CD14-positive monocyte (primary cell): ENCODE results near the gene KIF16B. TPM values are rescaled to one million over a fixed set of nuclear protein-coding genes. Genes with fewer than 3 reads are reported as not detected.
A peak's percentile ranks its signal among the peaks of the same experiment; 100 is the strongest.

Source experiments
- DNase-seq, 3 donors: peaks; one replicate each; pipeline ENCODE4 v3.0.0-alpha.2; 2011 to 2022
- H2AFZ ChIP-seq: 2 replicates; pipeline ENCODE4 v1.6.0; 2012; ENCODE audit warnings: mild to moderate bottlenecking, low read depth, low read length, inconsistent platforms; ENCODE audit not compliant: insufficient read depth, poor library complexity, severe bottlenecking
- H3K27ac ChIP-seq, 2 donors: 1 replicate in 1 of 2; 2 replicates in 1 of 2; pipeline ENCODE4 v1.5.1; 2012 to 2013; ENCODE audit warnings: low read length in 2 of 2, control low read depth in 1 of 2, inconsistent platforms in 1 of 2, low read depth in 1 of 2, mild to moderate bottlenecking in 1 of 2
- H3K27me3 ChIP-seq, 2 donors: one replicate each; pipeline versions ENCODE4 v1.6.0 to v1.6.1; 2011 to 2013; ENCODE audit warnings: low read length in 2 of 2; ENCODE audit not compliant: control insufficient read depth in 2 of 2, insufficient read depth in 2 of 2
- H3K36me3 ChIP-seq, 2 donors: replicated peaks in 1 of 2; 1 replicate in 1 of 2; 2 replicates in 1 of 2; pipeline versions ENCODE4 v1.5.1 to v1.6.1; 2012 to 2013; ENCODE audit warnings: low read length in 2 of 2, control low read depth in 1 of 2, inconsistent platforms in 1 of 2, mild to moderate bottlenecking in 1 of 2; ENCODE audit not compliant: insufficient read depth in 2 of 2, control insufficient read depth in 1 of 2
- H3K4me1 ChIP-seq, 2 donors: 1 replicate in 1 of 2; 2 replicates in 1 of 2; pipeline versions ENCODE4 v1.5.1 to v1.6.1; 2012 to 2013; ENCODE audit warnings: low read length in 2 of 2, control low read depth in 1 of 2, inconsistent platforms in 1 of 2, mild to moderate bottlenecking in 1 of 2, moderate library complexity in 1 of 2; ENCODE audit not compliant: insufficient read depth in 2 of 2, control insufficient read depth in 1 of 2
- H3K4me2 ChIP-seq: replicated peaks from 2 replicates; pipeline ENCODE3; 2012; ENCODE audit warnings: low read length, moderate library complexity, mild to moderate bottlenecking; ENCODE audit not compliant: poor library complexity, severe bottlenecking; ENCODE audit errors: extremely low read depth
- H3K4me3 ChIP-seq, 3 experiments: fragments of 200-600 bp in 1 of 3; sonication (generic) in 1 of 3; replicated peaks in 1 of 3; 1 replicate in 2 of 3; 2 replicates in 1 of 3; pipeline ENCODE4 v1.5.1; 2011 to 2013; ENCODE audit warnings: low read length in 3 of 3, mild to moderate bottlenecking in 3 of 3, control low read depth in 2 of 3, low read depth in 2 of 3, inconsistent platforms in 1 of 3, moderate library complexity in 1 of 3
- H3K79me2 ChIP-seq: 2 replicates; pipeline ENCODE4 v1.6.0; 2012; ENCODE audit warnings: mild to moderate bottlenecking, control low read depth, inconsistent platforms, low read length, moderate library complexity; ENCODE audit not compliant: insufficient read depth
- H3K9ac ChIP-seq: 2 replicates; pipeline ENCODE4 v1.6.0; 2017; ENCODE audit warnings: low read length, mild to moderate bottlenecking; ENCODE audit not compliant: insufficient read depth, poor library complexity, severe bottlenecking
- H3K9me3 ChIP-seq, 2 donors: replicated peaks in 1 of 2; 1 replicate in 1 of 2; 2 replicates in 1 of 2; pipeline versions ENCODE4 v1.5.1 to v1.6.1; 2012 to 2013; ENCODE audit warnings: low read length in 2 of 2, control low read depth in 1 of 2; ENCODE audit not compliant: control insufficient read depth in 1 of 2, insufficient read depth in 1 of 2
- H4K20me1 ChIP-seq: 2 replicates; pipeline ENCODE4 v1.6.0; 2012; ENCODE audit warnings: mild to moderate bottlenecking, low read length, control low read depth, moderate library complexity; ENCODE audit not compliant: insufficient read depth
- H3K27ac Mint-ChIP-seq, 7 donors: one replicate each; pipeline ENCODE4 v1.8.0; 2020; ENCODE audit warnings: mild to moderate bottlenecking in 7 of 7, mixed read lengths in 7 of 7, moderate library complexity in 6 of 7, inconsistent platforms in 2 of 7
- H3K27me3 Mint-ChIP-seq, 3 donors: one replicate each; pipeline ENCODE4 v1.8.0; 2021 to 2022; ENCODE audit warnings: low read depth in 3 of 3, mild to moderate bottlenecking in 3 of 3, mixed read lengths in 3 of 3, moderate library complexity in 3 of 3, inconsistent platforms in 1 of 3
- H3K36me3 Mint-ChIP-seq, 2 donors: one replicate each; pipeline ENCODE4 v1.8.0; 2020; ENCODE audit warnings: mixed read lengths in 2 of 2, inconsistent platforms in 1 of 2, mild to moderate bottlenecking in 1 of 2
- H3K4me1 Mint-ChIP-seq: one replicate; pipeline ENCODE4 v1.8.0; 2020; ENCODE audit warnings: mild to moderate bottlenecking, mixed read lengths
- H3K4me3 Mint-ChIP-seq, 2 donors: one replicate each; pipeline ENCODE4 v1.8.0; 2020; ENCODE audit warnings: mild to moderate bottlenecking in 2 of 2, mixed read lengths in 2 of 2, moderate library complexity in 1 of 2
- H3K9me3 Mint-ChIP-seq, 7 donors: one replicate each; pipeline ENCODE4 v1.8.0; 2020 to 2022; ENCODE audit warnings: mixed read lengths in 7 of 7, mild to moderate bottlenecking in 6 of 7, moderate library complexity in 6 of 7, inconsistent platforms in 2 of 7
- CTCF ChIP-seq: fragments of 200-600 bp; IDR thresholded peaks from one replicate; pipeline ENCODE4 v1.8.0; 2022; ENCODE audit warnings: antibody characterized with exemption, mild to moderate bottlenecking
- WGBS: methylation state at CpG from one replicate; pipeline ENCODE4 v1.1.5; 2013; ENCODE audit warnings: missing lambda C conversion rate; ENCODE audit not compliant: insufficient coverage; 5-methylcytosine and 5-hydroxymethylcytosine counted together
- intact Hi-C, 2 donors: fragments of 100-400 bp; cut with micrococcal nuclease; formaldehyde crosslinking; loops; one replicate each; pipeline versions ENCODE4 v1.15.0 to v1.15.1; 2023
- polyA plus RNA-seq, 3 donors: library from polyadenylated mRNA; depleted of rRNA in 1 of 3; unstranded in 2 of 3; stranded (reverse) in 1 of 3; fragments of 300-500 nt in 2 of 3; fragments of >200 nt in 1 of 3; fragmentation: Illumina TruSeq in 2 of 3; gene quantifications; 1 replicate in 2 of 3; 2 replicates in 1 of 3; pipeline ENCODE4 v1.2.3, GENCODE V29; 2012 to 2021

The KIF16B gene
- polyA plus RNA-seq, 3 donors = 0.89 to 2.9 (median 2.8) TPM

DNA sequence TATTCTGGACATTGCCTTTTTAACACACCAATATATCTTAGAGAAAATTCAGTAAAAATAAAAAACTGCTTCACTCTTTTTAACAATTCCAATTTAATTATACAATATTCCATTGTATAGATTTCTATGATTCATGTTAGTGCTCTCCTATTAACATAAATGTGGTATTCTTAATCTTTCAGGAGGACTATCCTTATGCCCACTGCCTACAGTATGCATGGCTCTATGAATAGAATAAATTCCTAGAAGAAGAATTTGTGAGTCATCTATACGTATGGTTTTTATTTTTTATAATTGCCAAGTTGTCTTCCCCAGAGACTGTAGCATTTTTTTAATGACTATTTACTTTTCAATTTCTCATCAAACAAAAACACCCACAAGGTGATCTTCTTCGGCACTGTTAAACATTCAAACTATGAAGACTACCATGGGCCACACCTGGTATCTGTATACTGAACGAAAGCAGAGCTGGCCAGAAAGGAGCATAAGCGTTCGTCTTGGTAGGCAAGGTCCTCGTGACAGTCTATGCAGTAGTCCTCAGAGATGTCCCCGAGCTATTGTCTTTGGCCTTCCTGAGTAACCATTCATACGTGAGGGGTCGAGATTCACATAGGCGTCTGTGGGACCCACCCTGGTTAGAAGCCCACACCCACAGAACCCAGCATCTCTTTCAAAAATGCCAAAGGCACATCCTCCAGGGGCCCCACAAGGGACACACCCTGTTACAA lies 74.6 kb downstream of the KIF16B start:
- H2AFZ ChIP-seq = no peak overlapping the region
- no peak for DNase-seq
- H3K27me3 ChIP-seq = no peaks in the 10 kb centered on the region
- no peak overlapping the region for H3K4me2 ChIP-seq
- no peak overlapping the region for H3K4me3 Mint-ChIP-seq
- WGBS = 89% methylated on average over 9 of the region's 10 CpGs
- H3K9me3 Mint-ChIP-seq = no peaks in the 10 kb centered on the region
- intact Hi-C loops = no loop called here
- H3K4me1 Mint-ChIP-seq = no peaks in the 10 kb centered on the region
- H4K20me1 ChIP-seq = no peaks in the 10 kb centered on the region
- peaks cover 20 to 32% of the 10 kb centered on the region in 2 donors for H3K36me3 Mint-ChIP-seq
- H3K4me3 ChIP-seq = no peak overlapping the region
- H3K36me3 ChIP-seq = peaks cover 8 to 12% of the 10 kb centered on the region in 2 donors
- TF ChIP-seq CTCF = no peak
- no peak overlapping the region for H3K9ac ChIP-seq
- H3K27ac ChIP-seq = no peak overlapping the region
- no peaks in the 10 kb centered on the region for H3K4me1 ChIP-seq
- peak overlapping the region in 1 of 7 donors; percentile 11 for H3K27ac Mint-ChIP-seq
- H3K27me3 Mint-ChIP-seq = no peaks in the 10 kb centered on the region
- no peaks in the 10 kb centered on the region for H3K9me3 ChIP-seq
- H3K79me2 ChIP-seq = no peaks in the 10 kb centered on the region

GRCh38 chr20:16497896-16498295 lies 75.4 kb downstream of the KIF16B start:
- no peak for TF ChIP-seq CTCF
- Histone ChIP-seq H3K79me2 (no peaks in the 10 kb centered on the region), H3K27ac (no peak overlapping the region), H3K4me1 (no peaks in the 10 kb centered on the region), H3K36me3 (peaks cover 6% of the 10 kb centered on the region in 2 donors), H2AFZ (no peak overlapping the region), H4K20me1 (no peaks in the 10 kb centered on the region), H3K9me3 (no peaks in the 10 kb centered on the region), H3K4me2 (no peak overlapping the region), H3K9ac (no peak overlapping the region), H3K4me3 (no peak overlapping the region), H3K27me3 (no peaks in the 10 kb centered on the region)
- H3K9me3 Mint-ChIP-seq = no peaks in the 10 kb centered on the region
- peaks cover 12 to 29% of the 10 kb centered on the region in 2 donors for H3K36me3 Mint-ChIP-seq
- intact Hi-C loops = no loop called here
- no peaks in the 10 kb centered on the region for H3K27me3 Mint-ChIP-seq
- H3K4me3 Mint-ChIP-seq = no peak overlapping the region
- H3K27ac Mint-ChIP-seq = no peak overlapping the region
- whole genome bisulfite sequencing = 100% methylated on average over 1 of the region's 6 CpGs
- no peak for DNase-seq
- no peaks in the 10 kb centered on the region for H3K4me1 Mint-ChIP-seq
